ENCODE data around the gene CD9.
"Not testable (repeated sequence)": the region's sequence is repeated elsewhere in the genome, so short reads cannot be mapped to it uniquely, and the experiment has no call there.

CD9 gene

GRCh38 chr12:6189028-6189427, 11.2 kb upstream of the CD9 start:
- TF ChIP-seq FOXA1 (IDR thresholded peaks at IDR 0.05) = no peak
- no peak for TF ChIP-seq L3MBTL2 (conservative IDR thresholded peaks at IDR 0.05)
- no peak for TF ChIP-seq ZNF384 (IDR thresholded peaks at IDR 0.05)
- TF ChIP-seq CTBP1 (IDR thresholded peaks at IDR 0.05; ENCODE audit: borderline replicate concordance) = no peak
- TF ChIP-seq HDGF (IDR thresholded peaks at IDR 0.05; ENCODE audit: borderline replicate concordance) = no peak
- no peak for TF ChIP-seq TARDBP (IDR thresholded peaks at IDR 0.05)
- TF ChIP-seq LEF1 (IDR thresholded peaks at IDR 0.05; ENCODE audit: borderline replicate concordance) = no peak
- TF ChIP-seq SP1 (IDR thresholded peaks at IDR 0.05) = no peak
- no peak for TF ChIP-seq FOXK2 (IDR thresholded peaks at IDR 0.05)
- no peak for TF ChIP-seq BHLHE40 (IDR thresholded peaks at IDR 0.05; ENCODE audit: borderline replicate concordance)
- no peak for TF ChIP-seq NFRKB (IDR thresholded peaks at IDR 0.05)
- TF ChIP-seq ELF4 (IDR thresholded peaks at IDR 0.05) = no peak
- no peak for TF ChIP-seq SUZ12 (IDR thresholded peaks at IDR 0.05)
- no peak for TF ChIP-seq ARNT (IDR thresholded peaks at IDR 0.05)
- TF ChIP-seq PKNOX1 (IDR thresholded peaks at IDR 0.05) = no peak
- TF ChIP-seq FOXM1 (IDR thresholded peaks at IDR 0.05; ENCODE audit: borderline replicate concordance) = no peak
- CTCF ChIA-PET = interaction anchor here (1.1 to 1.5 kb wide), 3 partner anchors 21 to 122 kb away, joined by 3 to 4 read pairs (median 3); no protein-coding TSS in a partner anchor
- POLR2A ChIA-PET = interaction anchor here (1.3 kb wide), 1 partner anchor 12 kb away, joined by 4 read pairs; the partner anchor contains the start of gene CD9
- no peak for DNase-seq (ENCODE audit: extremely low spot score)

GRCh38 chr12:6189952-6190598, 10.1 kb upstream of the CD9 start:
- ChIA-PET CTCF (interaction anchor here (1.1 to 1.5 kb wide), 3 partner anchors 22 to 123 kb away, joined by 3 to 4 read pairs (median 3); no protein-coding TSS in a partner anchor), POLR2A (interaction anchor here (1.3 kb wide), 1 partner anchor 11 kb away, joined by 4 read pairs; the partner anchor contains the start of gene CD9)

GRCh38 chr12:6190767-6191530, 9.3 kb upstream of the CD9 start:
- DNase-seq (ENCODE audit: extremely low spot score); POLR2A ChIA-PET: not testable (repeated sequence)
- CTCF ChIA-PET = interaction anchor here (1.5 kb wide), 1 partner anchor 23 kb away, joined by 3 read pairs; no protein-coding TSS in a partner anchor

More at GRCh38 chr12:6189952-6190598, 10.1 kb upstream of the CD9 start:
- DNase-seq (ENCODE audit: extremely low spot score) = not testable (repeated sequence)

- TF ChIP-seq NFRKB (IDR thresholded peaks at IDR 0.05) = no peak
- TF ChIP-seq HDGF (IDR thresholded peaks at IDR 0.05; ENCODE audit: borderline replicate concordance) = no peak
- TF ChIP-seq ELF4 (IDR thresholded peaks at IDR 0.05) = no peak
- TF ChIP-seq FOXA1 (IDR thresholded peaks at IDR 0.05) = no peak
- TF ChIP-seq LEF1 (IDR thresholded peaks at IDR 0.05; ENCODE audit: borderline replicate concordance) = no peak
- TF ChIP-seq FOXK2 (IDR thresholded peaks at IDR 0.05) = no peak
- TF ChIP-seq TARDBP (IDR thresholded peaks at IDR 0.05) = no peak
- no peak for TF ChIP-seq PKNOX1 (IDR thresholded peaks at IDR 0.05)
- no peak for TF ChIP-seq ZNF384 (IDR thresholded peaks at IDR 0.05)
- no peak for TF ChIP-seq SUZ12 (IDR thresholded peaks at IDR 0.05)
- TF ChIP-seq L3MBTL2 (conservative IDR thresholded peaks at IDR 0.05) = no peak
- no peak for TF ChIP-seq ARNT (IDR thresholded peaks at IDR 0.05)
- no peak for TF ChIP-seq BHLHE40 (IDR thresholded peaks at IDR 0.05; ENCODE audit: borderline replicate concordance)
- no peak for TF ChIP-seq CTBP1 (IDR thresholded peaks at IDR 0.05; ENCODE audit: borderline replicate concordance)
- TF ChIP-seq SP1 (IDR thresholded peaks at IDR 0.05) = no peak
- POLR2A ChIA-PET = interaction anchor here (1.9 kb wide), 1 partner anchor 85 kb away, joined by 6 read pairs; no protein-coding TSS in a partner anchor
- no peak for DNase-seq (ENCODE audit: extremely low spot score)
- CTCF ChIA-PET = interaction anchor here (4.0 kb wide), 1 partner anchor 91 kb away, joined by 52 read pairs; no protein-coding TSS in a partner anchor
These were observed 7.4 kb upstream of the CD9 start for GRCh38 chr12:6192604-6193380.

- DNase-seq (ENCODE audit: extremely low spot score) = no peak
- ChIA-PET CTCF (interaction anchor here (0.6 to 4.0 kb wide), 4 partner anchors 19 to 90 kb away, joined by 3 to 52 read pairs (median 7); no protein-coding TSS in a partner anchor), POLR2A (interaction anchor here (0.8 to 1.9 kb wide), 3 partner anchors 11 to 85 kb away, joined by 3 to 6 read pairs (median 3); no protein-coding TSS in a partner anchor)
- TF ChIP-seq LEF1 (IDR thresholded peaks at IDR 0.05; ENCODE audit: borderline replicate concordance) = no peak
- TF ChIP-seq BHLHE40 (IDR thresholded peaks at IDR 0.05; ENCODE audit: borderline replicate concordance) = no peak
- TF ChIP-seq ELF4 (IDR thresholded peaks at IDR 0.05) = no peak
- TF ChIP-seq FOXK2 (IDR thresholded peaks at IDR 0.05) = no peak
- TF ChIP-seq SUZ12 (IDR thresholded peaks at IDR 0.05) = no peak
- no peak for TF ChIP-seq ARNT (IDR thresholded peaks at IDR 0.05)
- no peak for TF ChIP-seq ZNF384 (IDR thresholded peaks at IDR 0.05)
- no peak; the same call in 1 of the 2 replicates for TF ChIP-seq PKNOX1 (IDR thresholded peaks at IDR 0.05)
- no peak for TF ChIP-seq HDGF (IDR thresholded peaks at IDR 0.05; ENCODE audit: borderline replicate concordance)
- no peak for TF ChIP-seq FOXA1 (IDR thresholded peaks at IDR 0.05)
- TF ChIP-seq TARDBP (IDR thresholded peaks at IDR 0.05) = no peak
- TF ChIP-seq NFRKB (IDR thresholded peaks at IDR 0.05) = no peak
- no peak for TF ChIP-seq SP1 (IDR thresholded peaks at IDR 0.05)
- no peak for TF ChIP-seq FOXM1 (IDR thresholded peaks at IDR 0.05; ENCODE audit: borderline replicate concordance)
These were observed 6.1 kb upstream of the CD9 start for GRCh38 chr12:6193853-6194815.

All from HEK293T (cell line).